ENCODE results near the gene MMP25.
"Not testable (repeated sequence)": the region's sequence is repeated elsewhere in the genome, so short reads cannot be mapped to it uniquely, and the experiment has no call there.

The MMP25 gene

DNA sequence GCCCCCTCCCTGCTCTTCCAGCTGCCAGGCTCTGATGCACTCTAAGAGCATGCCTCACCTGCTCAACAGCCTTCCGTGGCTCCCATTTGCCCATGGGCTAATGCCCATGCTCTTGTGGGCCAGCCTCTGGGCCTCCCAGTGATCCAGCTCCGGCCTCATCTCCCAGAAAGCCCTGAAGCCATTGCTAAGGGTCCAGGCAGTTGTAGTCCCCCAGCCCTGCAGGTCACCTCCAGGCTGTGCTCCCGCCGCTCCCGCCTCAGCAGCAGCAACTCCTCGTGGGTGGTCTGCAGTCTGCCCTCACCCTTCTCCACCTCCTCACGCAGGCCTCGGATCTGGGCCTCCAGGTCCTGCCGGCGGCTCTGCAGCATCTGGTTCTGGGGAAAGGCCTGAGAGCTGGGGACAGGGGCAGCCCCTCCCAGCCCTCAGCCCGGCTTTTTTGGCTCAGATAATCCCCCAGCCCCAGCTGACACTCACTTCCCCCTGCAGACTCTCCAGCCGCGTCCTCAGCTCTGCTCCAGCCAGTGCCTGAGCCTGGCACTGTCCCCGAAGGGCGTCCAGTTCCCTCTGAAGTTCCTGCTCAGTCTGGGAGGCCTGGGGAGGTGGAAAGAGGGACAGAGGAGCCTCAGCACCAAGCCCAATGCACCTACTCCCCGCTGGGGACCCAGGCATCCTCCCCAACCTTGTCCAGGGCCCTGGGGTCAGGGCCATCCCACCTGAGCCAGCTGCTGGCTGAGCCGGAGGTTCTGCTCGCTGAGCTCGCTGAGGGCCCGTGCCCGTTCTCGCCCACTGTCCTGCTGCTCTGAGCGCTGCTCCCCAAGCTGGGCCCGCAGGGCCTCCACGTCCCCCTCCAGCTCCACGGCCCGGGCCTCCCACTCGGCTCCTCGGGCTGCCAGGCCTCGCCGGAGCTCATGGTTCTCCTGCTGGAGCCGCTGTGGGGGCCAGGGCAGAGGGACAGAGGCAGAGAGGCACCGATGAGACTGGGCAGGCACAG lies 15.8 kb upstream of the MMP25 start:
- no peak for DNase-seq

- DNase-seq, result no peak
These were observed 13.7 kb upstream of the MMP25 start for GRCh38 chr16:3032624-3033023.

GRCh38 chr16:3035289-3035971 lies 10.9 kb upstream of the MMP25 start:
- DNase-seq, result no peak

DNA sequence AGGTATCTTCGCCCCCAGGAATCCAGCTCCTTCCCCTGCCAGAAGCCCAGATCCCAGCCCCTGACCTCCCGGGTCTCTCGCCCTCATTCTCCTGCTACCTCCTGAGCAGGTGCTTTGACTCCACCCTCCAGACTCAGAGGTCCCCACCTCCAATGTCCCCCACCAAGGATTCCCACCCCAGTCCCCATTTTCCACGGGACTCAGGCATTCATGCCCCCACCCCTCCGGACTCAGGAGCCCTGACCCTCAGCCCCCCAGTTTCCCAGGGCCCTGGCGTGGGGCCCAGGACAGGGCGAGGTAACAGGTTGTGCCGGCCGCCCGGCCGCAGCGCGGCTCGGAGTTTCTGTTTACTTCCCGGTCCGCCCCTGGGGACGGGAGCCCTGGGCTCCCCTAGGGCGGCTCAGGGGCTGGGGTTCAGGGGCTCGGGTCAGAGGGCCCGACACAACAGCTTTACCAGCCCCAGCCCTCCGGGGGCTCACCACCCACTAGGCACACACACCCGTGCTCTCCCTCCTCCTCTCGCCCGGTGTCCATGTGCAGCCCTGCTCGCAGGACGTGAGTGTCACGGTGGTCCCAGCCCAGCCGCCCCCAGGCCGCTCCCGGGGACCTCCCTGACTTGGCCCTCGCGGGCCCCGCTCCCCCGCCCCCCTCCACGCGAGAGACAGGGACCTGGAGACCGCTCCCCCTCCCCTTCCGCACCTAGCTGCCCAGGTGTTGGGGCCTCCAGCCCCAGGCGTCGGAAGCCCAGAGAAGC lies 10.2 kb upstream of the MMP25 start:
- no peak for DNase-seq

- no peak for DNase-seq
These were observed 9.5 kb upstream of the MMP25 start, which contains the start of gene BICDL2 for GRCh38 chr16:3036726-3037315. BICDL2 (minus strand) TSS chr16:3036944; CDS start chr16:3035496, 1,448 bp downstream.

GRCh38 chr16:3038256-3038655 lies 8.1 kb upstream of the MMP25 start:
- DNase-seq, result no peak

GRCh38 chr16:3038896-3039295 lies 7.5 kb upstream of the MMP25 start:
- no peak for DNase-seq

DNA sequence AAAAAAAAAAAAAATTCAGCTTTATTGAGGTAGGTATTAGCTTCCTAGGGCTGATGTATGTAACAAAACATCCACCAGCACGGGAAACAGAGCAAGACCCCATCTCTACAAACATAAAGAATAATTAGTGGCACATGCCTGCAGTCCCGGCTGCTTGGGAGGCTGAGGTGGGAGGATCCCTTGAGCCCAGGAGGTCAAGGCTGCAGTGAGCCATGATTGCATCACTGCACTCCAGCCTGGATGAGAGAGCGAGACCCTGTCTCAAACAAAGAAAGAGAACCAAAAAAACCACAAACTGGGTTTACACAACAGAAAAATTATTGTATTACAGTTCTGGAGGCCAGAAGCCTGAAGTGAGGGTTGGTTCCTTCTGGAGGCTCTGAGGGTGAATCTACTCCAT lies 4.0 kb upstream of the MMP25 start:
- no peak for DNase-seq

- DNase-seq, result no peak
These were observed 1.7 kb upstream of the MMP25 start for GRCh38 chr16:3044708-3045107.

- no peak for DNase-seq
These were observed 453 bp downstream of the MMP25 start for GRCh38 chr16:3046641-3047386.

GRCh38 chr16:3047387-3047720 lies 993 bp downstream of the MMP25 start:
- DNase-seq, result no peak

- DNase-seq, result no peak
These were observed 3.6 kb downstream of the MMP25 start for GRCh38 chr16:3049921-3050481.

- DNase-seq, result no peak
These were observed 4.1 kb downstream of the MMP25 start for GRCh38 chr16:3050487-3050886.

GRCh38 chr16:3051009-3051408 lies 4.6 kb downstream of the MMP25 start:
- DNase-seq, result no peak

GRCh38 chr16:3051494-3051893 lies 5.1 kb downstream of the MMP25 start:
- no peak for DNase-seq

DNA sequence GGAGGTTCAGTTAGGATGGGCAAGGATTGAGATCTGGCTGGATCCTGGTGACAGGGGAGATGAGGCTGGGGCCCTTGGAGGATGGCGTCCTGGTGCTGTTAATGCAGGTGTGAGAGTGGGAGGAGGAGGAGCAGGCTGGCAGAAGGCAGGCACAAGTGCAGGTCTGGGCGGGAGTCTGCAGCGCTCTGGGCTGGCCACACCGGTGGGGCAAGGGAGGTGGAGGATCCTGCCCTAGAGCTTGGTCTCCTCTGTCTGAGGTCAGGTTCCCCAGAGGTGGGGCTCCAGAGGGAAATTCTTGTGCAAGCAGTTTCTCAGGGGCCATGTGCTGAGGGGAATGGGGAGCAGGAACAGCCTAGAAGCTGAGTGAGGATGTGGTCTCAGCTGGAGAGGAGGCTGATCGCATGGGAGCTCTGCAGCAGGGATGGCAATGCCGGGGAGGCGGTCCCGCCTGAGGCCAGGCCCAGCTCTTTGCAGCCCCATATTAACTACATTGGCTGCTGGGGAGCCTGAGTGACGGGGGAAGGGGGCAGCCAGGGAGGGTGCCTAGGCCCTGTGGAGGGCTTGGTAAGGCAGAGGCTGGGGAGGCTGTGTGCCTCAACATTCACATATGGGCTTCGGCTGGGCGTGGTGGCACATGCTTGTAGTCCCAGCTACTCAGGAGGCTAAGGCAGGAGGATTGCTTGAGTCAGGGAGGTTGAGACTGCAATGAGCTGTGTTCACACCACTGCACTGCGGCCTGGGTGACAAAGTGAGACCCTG lies 6.4 kb downstream of the MMP25 start:
- DNase-seq, result not testable (repeated sequence)

GRCh38 chr16:3053330-3053710 lies 7.0 kb downstream of the MMP25 start:
- not testable (repeated sequence) for DNase-seq

DNA sequence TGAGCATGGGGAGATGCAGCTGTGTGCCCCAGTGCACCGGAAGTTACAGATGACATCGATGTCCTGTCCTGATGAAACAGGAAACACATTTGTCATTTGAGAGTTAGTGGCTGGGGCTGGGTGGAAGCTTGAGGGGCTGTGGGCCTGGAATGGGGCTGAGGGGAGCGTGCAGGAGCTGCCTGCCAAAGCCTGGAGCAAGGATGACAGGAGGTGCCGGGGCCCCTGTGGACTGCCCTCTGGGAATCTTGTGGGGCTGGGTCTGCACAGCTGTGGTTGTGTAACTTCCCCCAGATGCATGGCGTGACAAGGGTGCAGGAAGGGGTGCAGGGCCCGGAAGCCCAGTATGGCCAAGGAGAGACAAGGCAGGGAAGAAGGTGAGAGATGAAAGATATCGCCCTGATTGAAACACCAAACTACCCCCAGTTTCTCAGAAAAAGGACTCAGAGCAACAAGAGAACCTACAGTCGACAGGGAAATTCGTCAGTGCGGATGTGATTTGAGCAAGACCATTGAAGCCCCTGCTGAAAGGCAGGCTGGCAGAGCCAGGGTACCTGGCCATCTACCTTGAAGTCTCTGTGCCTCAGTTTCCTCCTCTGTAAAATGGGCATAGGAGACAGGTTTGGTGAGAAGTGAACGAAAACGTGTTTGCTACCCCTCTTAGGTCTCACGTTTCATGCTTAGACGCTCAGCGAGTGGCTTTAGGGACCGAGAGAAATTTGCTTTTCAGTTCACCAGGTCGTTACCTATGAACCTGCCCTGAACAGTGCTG lies 8.8 kb downstream of the MMP25 start:
- DNase-seq, result no peak

DNA sequence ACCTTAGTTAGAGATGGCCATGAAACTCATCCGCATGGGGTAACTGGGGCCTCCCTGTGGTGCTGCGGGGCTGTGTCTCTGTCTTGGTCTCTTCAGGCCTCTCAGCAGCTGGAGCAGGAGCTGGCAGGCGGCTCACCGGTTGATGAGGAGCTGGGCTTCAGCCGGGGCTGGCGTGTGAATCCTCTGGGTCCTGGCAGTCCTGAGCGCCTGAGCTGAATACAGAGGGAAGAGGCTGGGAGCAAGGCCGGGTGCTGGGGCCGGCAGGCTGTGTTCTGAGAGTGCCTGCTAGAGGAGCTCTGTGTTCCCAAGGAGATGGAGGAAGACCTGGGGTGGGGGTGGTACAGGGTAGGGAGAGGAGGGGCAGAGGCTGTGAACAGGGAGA lies 9.4 kb downstream of the MMP25 start:
- DNase-seq, result not testable (repeated sequence)
